Stimulated activated CD4-positive, alpha-beta T cell treated with anti-CD3 and anti-CD28 coated beads, TNF-alpha, amount 100 ng/mL, for 48 hours (primary cell): ENCODE results near the gene F2RL2.
A peak's percentile ranks its signal among the peaks of the same experiment; 100 is the strongest.

Source experiments
- DNase-seq, 3 donors: peaks; one replicate each; pipeline ENCODE4 v3.0.0-alpha.2; 2020; ENCODE audit warnings: low read depth in 3 of 3

The F2RL2 gene

GRCh38 chr5:76622973-76623596 lies at the start of gene F2RL2:
Gene F2RL2 (minus strand): TSS chr5:76623403. CDS start chr5:76623230, 173 bp downstream.
- no peak for DNase-seq

GRCh38 chr5:76672242-76672641 lies 49.0 kb upstream of the F2RL2 start:
- DNase-seq, result no peak

- no peak for DNase-seq
Observed at GRCh38 chr5:76670508-76670907, 47.3 kb upstream of the F2RL2 start.

- DNase-seq, result no peak
Observed at GRCh38 chr5:76669245-76669644, 46.0 kb upstream of the F2RL2 start.

- no peak for DNase-seq
Observed at GRCh38 chr5:76667495-76667894, 44.3 kb upstream of the F2RL2 start.

- DNase-seq, result no peak
Observed at GRCh38 chr5:76664079-76664478, 40.9 kb upstream of the F2RL2 start.

- no peak for DNase-seq
Observed at GRCh38 chr5:76663573-76663972, 40.4 kb upstream of the F2RL2 start.

GRCh38 chr5:76662521-76662920 lies 39.3 kb upstream of the F2RL2 start:
- DNase-seq, result no peak

GRCh38 chr5:76660360-76660759 lies 37.2 kb upstream of the F2RL2 start:
- no peak for DNase-seq

- DNase-seq, result no peak
Observed at GRCh38 chr5:76657683-76658311, 34.6 kb upstream of the F2RL2 start.

- no peak for DNase-seq
Observed at GRCh38 chr5:76657091-76657490, 33.9 kb upstream of the F2RL2 start.

GRCh38 chr5:76652809-76653414 lies 29.7 kb upstream of the F2RL2 start:
- DNase-seq, result no peak

- DNase-seq, result no peak
Observed at GRCh38 chr5:76649140-76649539, 25.9 kb upstream of the F2RL2 start.

GRCh38 chr5:76643371-76643770 lies 20.2 kb upstream of the F2RL2 start:
- DNase-seq, result no peak

GRCh38 chr5:76642390-76643040 lies 19.3 kb upstream of the F2RL2 start:
- no peak for DNase-seq

GRCh38 chr5:76641514-76642120 lies 18.4 kb upstream of the F2RL2 start:
- DNase-seq, result peak; percentile 28 to 69 (median 37)

GRCh38 chr5:76638479-76638878 lies 15.3 kb upstream of the F2RL2 start:
- no peak for DNase-seq

- DNase-seq, result no peak
Observed at GRCh38 chr5:76637490-76637889, 14.3 kb upstream of the F2RL2 start.

GRCh38 chr5:76634661-76635060 lies 11.5 kb upstream of the F2RL2 start:
- no peak for DNase-seq

- DNase-seq, result no peak
Observed at GRCh38 chr5:76626738-76627137, 3.5 kb upstream of the F2RL2 start.

- DNase-seq, result no peak
Observed at GRCh38 chr5:76625087-76625815, 2.0 kb upstream of the F2RL2 start.

GRCh38 chr5:76622076-76622475 lies 1.1 kb downstream of the F2RL2 start:
- no peak for DNase-seq
